Choroid plexus epithelial cell (primary cell): ENCODE results near the gene YPEL4.
A peak's percentile ranks its signal among the peaks of the same experiment; 100 is the strongest.
"Not testable (repeated sequence)": the region's sequence is repeated elsewhere in the genome, so short reads cannot be mapped to it uniquely, and the experiment has no call there.

ENCODE experiments used
- DNase-seq: peaks from one replicate; pipeline ENCODE4 v3.0.0-alpha.2; 2010; ENCODE audit warnings: low read depth
- H3K4me3 ChIP-seq: 2 replicates; pipeline ENCODE4 v1.5.1; 2011; ENCODE audit warnings: low read depth, mild to moderate bottlenecking, control low read depth, low read length, moderate library complexity
- TF ChIP-seq, protein P1 (sequence below): conservative IDR thresholded peaks from 2 replicates; pipeline ENCODE4 v1.5.1; 2011; ENCODE audit warnings: low read depth, mild to moderate bottlenecking, control low read depth, inconsistent platforms, low read length, moderate library complexity

Gene YPEL4

DNA sequence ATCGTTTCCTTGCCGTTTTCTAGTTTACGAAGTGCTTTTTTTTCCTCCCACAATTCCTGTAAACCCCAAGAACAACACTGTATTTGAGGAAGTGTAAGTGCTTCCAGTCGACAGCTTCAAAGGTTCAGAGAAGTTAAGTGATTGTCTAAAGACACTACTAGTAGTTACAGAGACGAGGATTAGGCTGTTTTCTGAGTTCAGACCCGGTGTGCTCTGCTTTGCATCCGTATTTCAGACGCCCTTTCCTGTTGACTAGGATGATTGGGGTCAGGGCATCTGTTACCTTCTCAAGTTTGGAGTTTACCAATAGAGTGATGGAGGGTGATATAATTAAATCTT, 8.3 kb upstream of the YPEL4 start:
- peak overlapping the region; percentile 87 for H3K4me3 ChIP-seq
- no peak for DNase-seq
- TF ChIP-seq, protein P1, sequence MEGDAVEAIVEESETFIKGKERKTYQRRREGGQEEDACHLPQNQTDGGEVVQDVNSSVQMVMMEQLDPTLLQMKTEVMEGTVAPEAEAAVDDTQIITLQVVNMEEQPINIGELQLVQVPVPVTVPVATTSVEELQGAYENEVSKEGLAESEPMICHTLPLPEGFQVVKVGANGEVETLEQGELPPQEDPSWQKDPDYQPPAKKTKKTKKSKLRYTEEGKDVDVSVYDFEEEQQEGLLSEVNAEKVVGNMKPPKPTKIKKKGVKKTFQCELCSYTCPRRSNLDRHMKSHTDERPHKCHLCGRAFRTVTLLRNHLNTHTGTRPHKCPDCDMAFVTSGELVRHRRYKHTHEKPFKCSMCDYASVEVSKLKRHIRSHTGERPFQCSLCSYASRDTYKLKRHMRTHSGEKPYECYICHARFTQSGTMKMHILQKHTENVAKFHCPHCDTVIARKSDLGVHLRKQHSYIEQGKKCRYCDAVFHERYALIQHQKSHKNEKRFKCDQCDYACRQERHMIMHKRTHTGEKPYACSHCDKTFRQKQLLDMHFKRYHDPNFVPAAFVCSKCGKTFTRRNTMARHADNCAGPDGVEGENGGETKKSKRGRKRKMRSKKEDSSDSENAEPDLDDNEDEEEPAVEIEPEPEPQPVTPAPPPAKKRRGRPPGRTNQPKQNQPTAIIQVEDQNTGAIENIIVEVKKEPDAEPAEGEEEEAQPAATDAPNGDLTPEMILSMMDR = no peak

DNA sequence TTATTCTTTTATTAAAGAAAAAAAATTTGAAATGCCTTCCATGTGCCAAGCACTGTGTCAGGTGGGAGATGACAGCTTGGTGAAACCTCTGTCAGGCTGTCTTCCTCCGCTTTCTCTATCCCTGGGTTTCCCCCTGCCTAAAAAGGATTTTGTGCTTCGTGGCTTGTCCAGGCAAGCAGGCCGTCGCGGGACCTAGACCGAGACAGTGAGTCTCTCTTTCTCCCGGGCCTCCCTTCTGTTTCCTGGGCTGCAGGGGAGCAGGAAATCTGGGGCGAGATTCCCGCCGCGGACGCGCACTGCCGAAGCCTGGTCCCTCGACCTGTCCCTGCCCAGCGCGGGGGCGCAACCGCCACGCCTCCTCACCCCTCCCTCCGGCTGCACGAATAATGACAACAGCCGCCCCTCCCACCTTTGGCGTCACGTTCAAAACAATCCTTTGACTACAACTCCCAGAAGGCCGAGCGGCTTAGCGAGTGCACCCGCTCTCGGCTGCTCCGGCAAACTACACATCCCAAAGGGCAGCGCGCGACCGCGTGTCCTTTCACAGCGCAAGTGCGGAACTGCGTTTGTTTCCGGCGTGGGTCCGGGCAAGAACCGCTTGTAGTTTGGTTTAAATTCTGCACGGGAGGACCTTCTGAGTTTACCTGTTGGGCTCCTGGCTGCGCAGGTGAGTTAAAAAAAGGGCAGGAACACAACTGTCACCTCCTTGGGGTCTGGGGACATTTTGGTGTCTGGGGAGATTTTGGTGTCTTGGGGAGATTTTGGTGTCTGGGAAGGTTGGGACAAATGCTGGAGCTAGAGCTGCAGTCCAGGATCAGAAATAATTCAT, 7.7 kb upstream of the YPEL4 start, which contains the start of gene CLP1:
TSS of gene CLP1 (plus strand) at position 569 of the 829 bp plus-strand sequence. CDS start 1,715 bp downstream, outside the sequence.
- TF ChIP-seq, protein P1 = no peak
- peak within 1 kb of the TSS; percentile 87 for H3K4me3 ChIP-seq

DNA sequence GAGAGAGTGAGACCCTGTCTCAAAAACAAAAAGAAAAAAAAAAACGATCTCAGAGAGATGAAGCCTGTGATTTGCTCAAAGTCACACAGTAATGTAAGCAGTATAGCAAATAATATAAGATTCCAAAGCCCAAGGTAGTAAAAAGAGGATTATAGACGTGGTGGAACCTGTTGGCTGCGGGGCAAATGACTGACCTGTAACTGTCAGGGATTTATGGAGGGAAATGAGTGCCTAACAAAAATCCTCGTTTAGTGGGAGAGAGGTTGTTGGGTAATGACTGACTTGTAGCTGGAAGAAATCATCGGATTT, 7.1 kb upstream of the YPEL4 start:
- peak overlapping the region; percentile 87 for H3K4me3 ChIP-seq
- DNase-seq = no peak
- TF ChIP-seq, protein P1 = no peak

More for the DNA sequence above, 7.7 kb upstream of the YPEL4 start, which contains the start of gene CLP1:
- DNase-seq = peak; percentile 99

DNA sequence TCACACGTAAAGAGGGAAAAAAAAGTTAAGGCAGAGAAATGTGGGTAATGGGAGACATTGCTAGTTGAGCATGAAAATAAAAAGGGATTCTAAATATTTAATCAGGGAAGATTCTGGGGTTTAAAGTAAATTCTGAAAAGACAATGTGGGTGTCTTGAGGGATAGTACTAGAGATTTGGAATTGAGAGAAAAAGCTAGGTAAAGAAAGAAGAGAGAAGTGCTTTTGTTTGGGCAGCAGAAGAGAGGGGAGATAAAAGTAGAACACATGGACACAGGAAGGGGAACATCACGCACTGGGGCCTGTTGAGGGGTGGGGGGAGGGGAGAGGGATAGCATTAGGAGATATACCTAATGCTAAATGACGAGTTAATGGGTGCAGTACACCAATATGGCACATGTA, 3.5 kb upstream of the YPEL4 start:
- H3K4me3 ChIP-seq = no peak overlapping the region
- TF ChIP-seq, protein P1 = no peak
- DNase-seq = no peak

DNA sequence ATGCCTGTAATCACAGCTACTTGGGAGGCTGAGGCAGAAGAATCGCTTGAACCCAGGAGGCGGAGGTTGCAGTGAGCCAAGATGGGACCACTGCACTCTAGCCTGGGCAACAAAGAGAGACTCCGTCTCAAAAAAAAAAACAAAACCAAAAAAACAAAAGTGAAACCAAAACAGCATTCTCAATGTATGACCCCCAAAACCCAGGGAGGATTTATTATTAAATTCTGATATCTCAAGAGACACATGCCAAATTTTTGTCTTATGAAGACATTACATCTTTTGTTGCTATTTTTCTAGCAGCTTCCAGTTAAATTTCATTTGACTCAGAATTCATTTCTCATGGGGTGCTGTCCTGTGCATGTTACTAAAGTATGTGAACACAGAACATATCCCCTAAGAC, 3.0 kb upstream of the YPEL4 start:
- no peak for DNase-seq
- TF ChIP-seq, protein P1 = no peak
- no peak overlapping the region for H3K4me3 ChIP-seq

DNA sequence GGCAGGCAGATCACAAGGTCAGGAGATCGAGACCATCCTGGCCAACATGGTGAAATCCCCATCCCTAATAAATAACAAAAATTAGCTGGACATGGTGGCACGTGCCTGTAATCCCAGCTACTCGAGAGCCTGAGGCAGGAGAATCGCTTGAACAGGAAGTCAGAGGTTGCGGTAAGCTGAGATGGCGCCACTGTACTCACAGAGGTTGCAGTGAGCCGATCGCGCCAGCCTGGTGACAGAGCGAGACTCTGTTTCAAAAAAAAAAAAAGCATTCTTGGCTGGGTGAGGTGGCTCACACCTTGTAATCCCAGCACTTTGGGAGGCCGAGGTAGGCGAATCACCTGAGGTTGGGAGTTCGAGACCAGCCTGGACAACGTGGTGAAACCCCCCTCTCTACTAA, 2.5 kb upstream of the YPEL4 start:
- H3K4me3 ChIP-seq, DNase-seq: not testable (repeated sequence)

DNA sequence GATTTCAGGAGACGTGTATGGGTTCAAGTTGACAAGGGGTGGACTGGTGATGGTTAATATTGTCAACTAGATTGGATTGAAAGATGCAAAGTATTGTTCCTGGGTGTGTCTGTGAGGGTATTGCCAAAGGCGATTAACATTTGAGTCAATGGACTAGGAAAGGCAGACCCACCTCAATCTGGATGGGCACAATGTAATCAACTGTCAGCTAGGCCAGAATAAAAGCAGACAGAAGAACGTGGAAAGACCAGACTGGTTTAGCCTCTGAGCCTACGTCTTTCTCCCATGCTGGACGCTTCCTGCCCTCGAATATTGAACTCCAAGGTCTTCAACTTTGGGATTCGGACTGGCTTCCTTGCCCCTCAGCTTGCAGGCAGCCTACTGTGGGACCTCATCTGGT, 1.7 kb upstream of the YPEL4 start:
- no peak for DNase-seq
- no peak overlapping the region for H3K4me3 ChIP-seq
- TF ChIP-seq, protein P1 = no peak
